ENCODE data around the gene RAD51B. TPM values are rescaled to one million over a fixed set of nuclear protein-coding genes. Genes with fewer than 3 reads are reported as not detected.

The RAD51B gene
- total RNA-seq, 1 donor from 2014 or later, result 16.7 TPM

- H3K27ac Mint-ChIP-seq (ENCODE audit: unreplicated experiment), result no peak overlapping the region
- H3K36me3 Mint-ChIP-seq (ENCODE audit: low read depth), result peaks cover 16% of the 10 kb centered on the region
- H3K4me3 Mint-ChIP-seq, result no peak overlapping the region
- H3K27me3 Mint-ChIP-seq (ENCODE audit: low read depth), result no peaks in the 10 kb centered on the region
- no peak for DNase-seq (ENCODE audit: low read depth, low spot score)
- peaks cover 18% of the 10 kb centered on the region for H3K4me1 Mint-ChIP-seq
- peaks cover 11% of the 10 kb centered on the region for H3K9me3 Mint-ChIP-seq
- TF ChIP-seq CTCF (conservative IDR thresholded peaks at IDR 0.05), result no peak
Observed at GRCh38 chr14:68105816-68106215, 286.2 kb downstream of the RAD51B start.

- Mint-ChIP-seq H3K27ac (ENCODE audit: unreplicated experiment) (no peak overlapping the region), H3K9me3 (peaks cover 10% of the 10 kb centered on the region), H3K36me3 (ENCODE audit: low read depth) (peaks cover 9% of the 10 kb centered on the region), H3K27me3 (ENCODE audit: low read depth) (no peaks in the 10 kb centered on the region), H3K4me1 (peaks cover 24% of the 10 kb centered on the region), H3K4me3 (no peak overlapping the region)
- DNase-seq (ENCODE audit: low read depth, low spot score), result no peak
- no peak for TF ChIP-seq CTCF (conservative IDR thresholded peaks at IDR 0.05)
Observed at GRCh38 chr14:68106456-68106855, 286.9 kb downstream of the RAD51B start.

GRCh38 chr14:68106905-68107304 is 287.3 kb downstream of the RAD51B start:
- no peak overlapping the region for H3K4me3 Mint-ChIP-seq
- H3K4me1 Mint-ChIP-seq, result peaks cover 29% of the 10 kb centered on the region
- H3K9me3 Mint-ChIP-seq, result peaks cover 10% of the 10 kb centered on the region
- no peak overlapping the region for H3K27ac Mint-ChIP-seq (ENCODE audit: unreplicated experiment)
- no peak for TF ChIP-seq CTCF (conservative IDR thresholded peaks at IDR 0.05)
- no peaks in the 10 kb centered on the region for H3K27me3 Mint-ChIP-seq (ENCODE audit: low read depth)
- peaks cover 7% of the 10 kb centered on the region for H3K36me3 Mint-ChIP-seq (ENCODE audit: low read depth)
- no peak for DNase-seq (ENCODE audit: low read depth, low spot score)

- no peak for TF ChIP-seq CTCF (conservative IDR thresholded peaks at IDR 0.05)
- Mint-ChIP-seq H3K36me3 (ENCODE audit: low read depth) (no peaks in the 10 kb centered on the region), H3K4me1 (peaks cover 42% of the 10 kb centered on the region), H3K9me3 (no peaks in the 10 kb centered on the region), H3K27me3 (ENCODE audit: low read depth) (no peaks in the 10 kb centered on the region), H3K4me3 (no peak overlapping the region), H3K27ac (ENCODE audit: unreplicated experiment) (no peak overlapping the region)
- no peak for DNase-seq (ENCODE audit: low read depth, low spot score)
Observed at GRCh38 chr14:68109132-68109900, 289.7 kb downstream of the RAD51B start.

- H3K36me3 Mint-ChIP-seq (ENCODE audit: low read depth), result no peaks in the 10 kb centered on the region
- H3K9me3 Mint-ChIP-seq, result no peaks in the 10 kb centered on the region
- TF ChIP-seq CTCF (conservative IDR thresholded peaks at IDR 0.05), result no peak
- no peaks in the 10 kb centered on the region for H3K27me3 Mint-ChIP-seq (ENCODE audit: low read depth)
- H3K4me3 Mint-ChIP-seq, result no peak overlapping the region
- peak overlapping the region; percentile 8 for H3K27ac Mint-ChIP-seq (ENCODE audit: unreplicated experiment)
- no peak for DNase-seq (ENCODE audit: low read depth, low spot score)
- H3K4me1 Mint-ChIP-seq, result peaks cover 42% of the 10 kb centered on the region
Observed at GRCh38 chr14:68111097-68111852, 291.7 kb downstream of the RAD51B start.
